ENCODE data around the gene ID3. TPM values are rescaled to one million over a fixed set of nuclear protein-coding genes. Genes with fewer than 3 reads are reported as not detected.

The ID3 gene
- total RNA-seq, 2 experiments from 2014 or later, result 31.9 to 34.1 TPM

- CTCF ChIA-PET, result interaction anchor here (0.6 to 8.0 kb wide), 6 partner anchors 10 to 181 kb away, joined by 3 to 79 read pairs (median 7); partner anchors contain the start of gene HNRNPR
- POLR2A ChIA-PET, result interaction anchor here (0.5 to 1.3 kb wide), 2 partner anchors 35 to 184 kb away, joined by 3 read pairs; partner anchors contain the start of gene ID3
These were observed 34.4 kb downstream of the ID3 start for GRCh38 chr1:23524716-23525401.

- POLR2A ChIA-PET, result interaction anchor here (0.7 to 0.9 kb wide), 2 partner anchors 15 to 24 kb away, joined by 3 read pairs; no protein-coding TSS in a partner anchor
These were observed 35.1 kb downstream of the ID3 start for GRCh38 chr1:23524163-23524562.

GRCh38 chr1:23522244-23522982 is 36.9 kb downstream of the ID3 start:
- POLR2A ChIA-PET, result no interaction called here
- CTCF ChIA-PET, result interaction anchor here (0.6 to 1.2 kb wide), 5 partner anchors 17 to 139 kb away, joined by 3 read pairs; no protein-coding TSS in a partner anchor

More at GRCh38 chr1:23524163-23524562, 35.1 kb downstream of the ID3 start:
- CTCF ChIA-PET, result interaction anchor here (1.0 to 2.7 kb wide), 4 partner anchors 9 to 113 kb away, joined by 3 to 11 read pairs (median 7); no protein-coding TSS in a partner anchor

- ChIA-PET POLR2A (interaction anchor here (1.4 kb wide), 1 partner anchor 7 kb away, joined by 3 read pairs; no protein-coding TSS in a partner anchor), CTCF (interaction anchor here (0.6 to 1.2 kb wide), 2 partner anchors 19 to 25 kb away, joined by 3 read pairs; no protein-coding TSS in a partner anchor)
These were observed 37.7 kb downstream of the ID3 start for GRCh38 chr1:23521588-23521987.

- POLR2A ChIA-PET, result no interaction called here
- CTCF ChIA-PET, result interaction anchor here (1.5 kb wide), 1 partner anchor 21 kb away, joined by 6 read pairs; no protein-coding TSS in a partner anchor
These were observed 41.7 kb downstream of the ID3 start for GRCh38 chr1:23517581-23517980.

- ChIA-PET POLR2A (no interaction called here), CTCF (interaction anchor here (1.0 to 3.3 kb wide), 4 partner anchors 19 to 183 kb away, joined by 3 to 15 read pairs (median 6); no protein-coding TSS in a partner anchor)
These were observed 43.4 kb downstream of the ID3 start for GRCh38 chr1:23515905-23516304.

GRCh38 chr1:23514111-23514679 is 45.1 kb downstream of the ID3 start:
- POLR2A ChIA-PET, result no interaction called here
- CTCF ChIA-PET, result interaction anchor here (0.6 to 3.3 kb wide), 5 partner anchors 10 to 139 kb away, joined by 3 to 15 read pairs (median 3); no protein-coding TSS in a partner anchor

GRCh38 chr1:23509896-23510295 is 49.4 kb downstream of the ID3 start:
- POLR2A ChIA-PET, result no interaction called here

More at GRCh38 chr1:23509896-23510295, 49.4 kb downstream of the ID3 start:
- CTCF ChIA-PET, result no interaction called here

Other genes with a start within 250 kb of the ID3 start
- 100 to 1,000 TPM; 197 to 198 TPM for gene HNRNPR, start 215.2 kb downstream of the ID3 start, total RNA-seq
- 1 to 10 TPM; 4.0 to 4.6 TPM for gene ZNF436, start 189.7 kb downstream of the ID3 start, total RNA-seq
- gene TCEA3, start 134.8 kb downstream of the ID3 start, total RNA-seq, result 1 to 10 TPM; 1.1 to 1.2 TPM
- 1 to 10 TPM in 1 of 2 experiments, under 1 TPM in 1; 0.63 to 1.1 TPM for gene ASAP3, start 75.3 kb downstream of the ID3 start, total RNA-seq
- gene E2F2, start 28.3 kb downstream of the ID3 start, total RNA-seq, result 10 to 100 TPM; 24.4 to 26.0 TPM
- gene RPL11, start 132.3 kb upstream of the ID3 start, total RNA-seq, result 1,000 to 10,000 TPM; 1,199 to 1,229 TPM
- 10 to 100 TPM; 63.1 to 66.0 TPM for gene ELOA, start 184.0 kb upstream of the ID3 start, total RNA-seq
- gene PITHD1, start 218.9 kb upstream of the ID3 start, total RNA-seq, result 10 to 100 TPM; 99.3 to 99.9 TPM
- 10 to 100 TPM; 92.5 to 93.9 TPM for gene LYPLA2, start 231.6 kb upstream of the ID3 start, total RNA-seq
- 10 to 100 TPM; 66.8 to 71.3 TPM for gene GALE, start 241.3 kb upstream of the ID3 start, total RNA-seq